ENCODE results near the gene TMEM259.

Gene TMEM259

GRCh38 chr19:1055028-1055425, 34.1 kb upstream of the TMEM259 start:
- DNase-seq = no peak

GRCh38 chr19:1054102-1055027, 33.4 kb upstream of the TMEM259 start:
- no peak for DNase-seq

- no peak for DNase-seq
Measured at GRCh38 chr19:1053176-1054101, 32.5 kb upstream of the TMEM259 start.

DNA sequence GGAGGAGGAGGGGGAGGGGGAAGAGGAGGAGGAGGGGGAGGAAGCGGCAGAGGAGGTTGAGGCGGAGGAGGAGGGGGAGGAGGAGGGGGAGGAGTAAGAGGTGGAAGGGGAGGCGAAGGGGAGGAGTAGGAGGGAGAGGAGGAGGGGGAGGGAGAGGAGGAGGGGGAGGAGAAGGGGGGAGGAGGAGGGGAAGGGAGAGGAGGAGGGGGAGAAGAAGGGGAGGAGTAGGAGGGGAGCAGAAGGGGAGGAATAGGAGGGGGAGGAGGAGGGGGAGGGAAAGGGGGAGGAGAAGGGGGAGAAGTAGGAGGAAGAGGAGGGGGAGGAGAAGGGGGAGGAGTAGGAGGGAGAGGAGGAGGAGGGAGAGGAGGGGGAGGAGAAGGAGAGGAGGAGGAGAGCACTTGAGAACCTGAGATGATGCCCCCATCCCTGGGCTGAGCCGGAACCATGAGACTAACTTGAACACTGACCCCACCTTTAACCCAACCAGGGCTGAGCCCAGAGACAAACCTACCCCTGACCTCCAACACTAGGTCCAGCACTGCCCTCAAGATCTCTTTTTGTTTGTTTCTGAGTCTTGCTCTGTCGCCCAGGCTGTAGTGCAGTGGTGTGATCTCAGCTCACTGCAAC, 31.5 kb upstream of the TMEM259 start:
- no peak for DNase-seq

- DNase-seq = no peak
Measured at GRCh38 chr19:1051791-1052190, 30.9 kb upstream of the TMEM259 start.

DNA sequence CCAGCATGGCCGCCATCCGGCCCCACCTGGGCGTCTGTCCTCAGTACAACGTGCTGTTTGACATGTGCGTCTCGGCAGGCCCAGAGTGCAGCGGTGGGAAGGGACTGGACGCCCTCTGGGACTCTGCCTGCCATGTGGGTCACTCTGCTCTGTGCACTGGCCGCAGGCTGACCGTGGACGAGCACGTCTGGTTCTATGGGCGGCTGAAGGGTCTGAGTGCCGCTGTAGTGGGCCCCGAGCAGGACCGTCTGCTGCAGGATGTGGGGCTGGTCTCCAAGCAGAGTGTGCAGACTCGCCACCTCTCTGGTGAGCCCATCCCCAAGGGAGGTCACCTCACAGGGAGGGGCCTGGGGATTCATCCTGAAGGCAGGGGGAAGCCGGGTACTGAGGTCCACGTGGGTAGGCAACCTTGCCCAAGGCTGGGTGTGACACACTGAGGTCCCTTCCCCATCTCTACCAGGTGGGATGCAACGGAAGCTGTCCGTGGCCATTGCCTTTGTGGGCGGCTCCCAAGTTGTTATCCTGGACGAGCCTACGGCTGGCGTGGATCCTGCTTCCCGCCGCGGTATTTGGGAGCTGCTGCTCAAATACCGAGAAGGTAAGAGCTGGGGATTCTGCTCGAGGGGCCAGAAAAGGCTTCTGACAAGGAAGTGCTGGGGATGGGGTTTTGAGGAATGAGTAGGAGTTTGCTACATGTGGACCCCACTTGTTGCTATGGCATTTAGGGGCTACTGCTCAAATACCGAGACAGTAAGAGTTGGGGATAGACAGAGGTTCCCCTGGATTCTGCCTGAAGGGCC, 30.3 kb upstream of the TMEM259 start:
- DNase-seq = no peak

GRCh38 chr19:1049800-1050199, 28.9 kb upstream of the TMEM259 start:
- DNase-seq = no peak

- DNase-seq = no peak
Measured at GRCh38 chr19:1049106-1049505, 28.2 kb upstream of the TMEM259 start.

GRCh38 chr19:1047696-1048147, 26.8 kb upstream of the TMEM259 start:
- no peak for DNase-seq

DNA sequence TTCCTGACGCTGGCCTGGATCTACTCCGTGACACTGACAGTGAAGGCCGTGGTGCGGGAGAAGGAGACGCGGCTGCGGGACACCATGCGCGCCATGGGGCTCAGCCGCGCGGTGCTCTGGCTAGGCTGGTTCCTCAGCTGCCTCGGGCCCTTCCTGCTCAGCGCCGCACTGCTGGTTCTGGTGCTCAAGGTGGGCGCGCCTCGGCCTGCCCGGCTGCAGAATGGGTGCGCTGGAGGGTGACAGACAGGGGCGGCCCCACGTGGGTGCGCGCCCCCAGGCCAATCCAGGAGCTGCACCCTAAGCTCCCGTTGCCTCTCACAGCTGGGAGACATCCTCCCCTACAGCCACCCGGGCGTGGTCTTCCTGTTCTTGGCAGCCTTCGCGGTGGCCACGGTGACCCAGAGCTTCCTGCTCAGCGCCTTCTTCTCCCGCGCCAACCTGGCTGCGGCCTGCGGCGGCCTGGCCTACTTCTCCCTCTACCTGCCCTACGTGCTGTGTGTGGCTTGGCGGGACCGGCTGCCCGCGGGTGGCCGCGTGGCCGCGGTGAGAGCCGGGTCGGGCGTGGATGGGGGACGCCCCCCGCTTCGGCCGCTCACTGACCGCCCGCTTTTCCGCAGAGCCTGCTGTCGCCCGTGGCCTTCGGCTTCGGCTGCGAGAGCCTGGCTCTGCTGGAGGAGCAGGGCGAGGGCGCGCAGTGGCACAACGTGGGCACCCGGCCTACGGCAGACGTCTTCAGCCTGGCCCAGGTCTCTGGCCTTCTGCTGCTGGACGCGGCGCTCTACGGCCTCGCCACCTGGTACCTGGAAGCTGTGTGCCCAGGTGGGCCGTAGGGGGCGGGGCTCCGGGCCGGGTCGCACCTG, 26.1 kb upstream of the TMEM259 start:
- no peak for DNase-seq

GRCh38 chr19:1046117-1046626, 25.2 kb upstream of the TMEM259 start:
- no peak for DNase-seq

- peak; percentile 42 for DNase-seq
Measured at GRCh38 chr19:1045247-1045603, 24.3 kb upstream of the TMEM259 start.

GRCh38 chr19:1042689-1043511, 22.0 kb upstream of the TMEM259 start:
- DNase-seq = no peak

- no peak for DNase-seq
Measured at GRCh38 chr19:1041835-1042685, 21.1 kb upstream of the TMEM259 start.

DNA sequence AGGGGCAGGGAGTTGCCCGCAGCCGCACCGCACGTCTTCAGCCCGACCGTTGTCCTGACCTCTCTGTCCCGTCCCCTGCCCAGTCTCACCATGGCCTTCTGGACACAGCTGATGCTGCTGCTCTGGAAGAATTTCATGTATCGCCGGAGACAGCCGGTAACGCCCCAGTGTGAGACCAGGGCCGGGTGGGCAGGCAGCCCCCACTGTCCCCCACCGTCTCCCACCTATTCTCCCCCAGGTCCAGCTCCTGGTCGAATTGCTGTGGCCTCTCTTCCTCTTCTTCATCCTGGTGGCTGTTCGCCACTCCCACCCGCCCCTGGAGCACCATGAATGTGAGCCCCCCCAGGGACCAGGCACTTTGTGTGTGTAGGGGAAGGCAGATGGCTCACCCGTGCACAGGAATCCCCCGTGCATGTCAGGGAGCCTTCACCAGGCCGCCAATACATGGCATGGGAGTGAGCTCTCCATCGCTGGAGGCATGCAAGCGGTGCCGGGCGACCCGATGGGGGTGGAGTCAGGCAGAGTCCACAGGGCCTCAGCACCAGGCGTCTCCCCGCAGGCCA, 20.4 kb upstream of the TMEM259 start:
- DNase-seq = no peak

- peak; percentile 87 for DNase-seq
Measured at GRCh38 chr19:1040476-1041271, 19.8 kb upstream of the TMEM259 start.

- DNase-seq = peak; percentile 100
Measured at GRCh38 chr19:1039646-1040475, 18.9 kb upstream of the TMEM259 start, which contains the start of gene ABCA7. Gene ABCA7, plus strand, starts transcription at chr19:1040107. Its CDS starts 1,255 bp downstream, at chr19:1041362.
